ENCODE results near the gene GATA2. TPM values are rescaled to one million over a fixed set of nuclear protein-coding genes. Genes with fewer than 3 reads are reported as not detected.

The GATA2 gene
- total RNA-seq, 1 experiment from 2014 or later, result 12.5 TPM

GRCh38 chr3:128435058-128435457, 57.9 kb downstream of the GATA2 start:
- intact Hi-C loops (cut with micrococcal nuclease; ENCODE audit: unreplicated experiment), result loop anchor here (1.0 kb wide), 1 partner anchor 53 kb away; no protein-coding TSS in a partner anchor
- CTCF ChIA-PET, result interaction anchor here (0.6 to 0.9 kb wide), 2 partner anchors 55 to 130 kb away, joined by 3 read pairs; no protein-coding TSS in a partner anchor
- H3K4me3 Mint-ChIP-seq (ENCODE audit: unreplicated experiment), result no peak overlapping the region

GRCh38 chr3:128434524-128434923, 58.5 kb downstream of the GATA2 start:
- Mint-ChIP-seq H3K4me1 (ENCODE audit: low read depth, unreplicated experiment) (peaks cover 21% of the 10 kb centered on the region), H3K9me3 (ENCODE audit: unreplicated experiment) (no peaks in the 10 kb centered on the region), H3K27me3 (ENCODE audit: insufficient read depth, unreplicated experiment) (no peaks in the 10 kb centered on the region), H3K4me3 (ENCODE audit: unreplicated experiment) (no peak overlapping the region), H3K36me3 (ENCODE audit: insufficient read depth, unreplicated experiment) (peaks cover 6% of the 10 kb centered on the region), H3K27ac (ENCODE audit: unreplicated experiment) (peak overlapping the region; percentile 56)
- Histone ChIP-seq H3K4me3 (ENCODE audit: low read depth, low read length) (no peak overlapping the region), H3K9me3 (no peaks in the 10 kb centered on the region), H3K4me1 (peaks cover 39% of the 10 kb centered on the region), H3K27me3 (replicated peaks; ENCODE audit: control insufficient read depth, insufficient read depth, low read length) (no peaks in the 10 kb centered on the region), H3K36me3 (ENCODE audit: control insufficient read depth, insufficient read depth, low read length) (no peaks in the 10 kb centered on the region; the same call in 1 of the 2 replicates)
- intact Hi-C loops (cut with micrococcal nuclease; ENCODE audit: unreplicated experiment), result no loop called here
- ChIA-PET CTCF (interaction anchor here (0.6 to 1.8 kb wide), 3 partner anchors 55 to 131 kb away, joined by 3 to 16 read pairs (median 3); no protein-coding TSS in a partner anchor), POLR2A (no interaction called here)
- no TSS peak for BruUV-seq (replicated peaks)
- DNase-seq, result no peak
- TF ChIP-seq CTCF (IDR thresholded peaks at IDR 0.05; ENCODE audit: insufficient read depth in 1 of 2, low read depth in 1 of 2, low read length in 1 of 2, severe bottlenecking in 1 of 2, unreplicated experiment in 1 of 2), result no peak

More at GRCh38 chr3:128435058-128435457, 57.9 kb downstream of the GATA2 start:
- H3K9me3 ChIP-seq, result no peaks in the 10 kb centered on the region
- peaks cover 39% of the 10 kb centered on the region for H3K4me1 ChIP-seq
- no peak overlapping the region for H3K4me3 ChIP-seq (ENCODE audit: low read depth, low read length)
- H3K9me3 Mint-ChIP-seq (ENCODE audit: unreplicated experiment), result no peaks in the 10 kb centered on the region
- no peaks in the 10 kb centered on the region for H3K27me3 Mint-ChIP-seq (ENCODE audit: insufficient read depth, unreplicated experiment)
- no TSS peak for BruUV-seq (replicated peaks)
- H3K36me3 ChIP-seq (ENCODE audit: control insufficient read depth, insufficient read depth, low read length), result no peaks in the 10 kb centered on the region; the same call in 1 of the 2 replicates
- peaks cover 6% of the 10 kb centered on the region for H3K36me3 Mint-ChIP-seq (ENCODE audit: insufficient read depth, unreplicated experiment)
- POLR2A ChIA-PET, result no interaction called here
- peak overlapping the region; percentile 56 for H3K27ac Mint-ChIP-seq (ENCODE audit: unreplicated experiment)
- DNase-seq, result peak; percentile 85 to 89
- no peaks in the 10 kb centered on the region for H3K27me3 ChIP-seq (replicated peaks; ENCODE audit: control insufficient read depth, insufficient read depth, low read length)
- TF ChIP-seq CTCF (IDR thresholded peaks at IDR 0.05; ENCODE audit: insufficient read depth in 1 of 2, low read depth in 1 of 2, low read length in 1 of 2, severe bottlenecking in 1 of 2, unreplicated experiment in 1 of 2), result no peak
- peaks cover 21% of the 10 kb centered on the region for H3K4me1 Mint-ChIP-seq (ENCODE audit: low read depth, unreplicated experiment)

DNA sequence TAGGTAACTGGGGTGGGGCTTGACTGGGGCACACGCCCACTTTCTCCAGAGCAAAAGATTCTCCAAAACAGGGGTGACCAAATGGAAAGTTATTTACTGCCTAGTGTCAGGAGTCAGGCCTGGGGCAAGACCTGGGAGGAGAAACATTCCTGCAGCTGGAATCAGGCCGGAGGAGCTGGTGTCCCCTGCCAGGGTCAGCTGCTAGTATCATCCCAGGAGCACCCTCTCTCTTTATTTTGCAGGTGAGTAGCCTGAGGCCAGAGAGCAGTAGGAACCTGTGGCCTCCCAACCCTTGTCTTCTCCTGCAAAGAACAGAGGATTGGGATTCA, 59.2 kb downstream of the GATA2 start:
- no peak for TF ChIP-seq CTCF (IDR thresholded peaks at IDR 0.05; ENCODE audit: insufficient read depth in 1 of 2, low read depth in 1 of 2, low read length in 1 of 2, severe bottlenecking in 1 of 2, unreplicated experiment in 1 of 2)
- no peaks in the 10 kb centered on the region for H3K9me3 Mint-ChIP-seq (ENCODE audit: unreplicated experiment)
- H3K4me1 Mint-ChIP-seq (ENCODE audit: low read depth, unreplicated experiment), result peaks cover 21% of the 10 kb centered on the region
- intact Hi-C loops (cut with micrococcal nuclease; ENCODE audit: unreplicated experiment), result no loop called here
- H3K4me3 Mint-ChIP-seq (ENCODE audit: unreplicated experiment), result peak overlapping the region; percentile 57
- Histone ChIP-seq H3K4me1 (peaks cover 39% of the 10 kb centered on the region), H3K9me3 (no peaks in the 10 kb centered on the region), H3K27me3 (replicated peaks; ENCODE audit: control insufficient read depth, insufficient read depth, low read length) (no peaks in the 10 kb centered on the region), H3K4me3 (ENCODE audit: low read depth, low read length) (no peak overlapping the region), H3K36me3 (ENCODE audit: control insufficient read depth, insufficient read depth, low read length) (no peaks in the 10 kb centered on the region; the same call in 1 of the 2 replicates)
- POLR2A ChIA-PET, result no interaction called here
- no peaks in the 10 kb centered on the region for H3K27me3 Mint-ChIP-seq (ENCODE audit: insufficient read depth, unreplicated experiment)
- peak overlapping the region; percentile 48 for H3K27ac Mint-ChIP-seq (ENCODE audit: unreplicated experiment)
- CTCF ChIA-PET, result interaction anchor here (1.0 to 1.8 kb wide), 3 partner anchors 15 to 64 kb away, joined by 3 to 16 read pairs (median 3); no protein-coding TSS in a partner anchor
- DNase-seq, result peak; percentile 77 to 89
- peaks cover 6% of the 10 kb centered on the region for H3K36me3 Mint-ChIP-seq (ENCODE audit: insufficient read depth, unreplicated experiment)
- no TSS peak for BruUV-seq (replicated peaks)

Measured in Caco-2 (cell line).